Esophagus squamous epithelium (tissue), 4 donors: Measurements from ENCODE around the gene TCF12.

Experiments used
- CTCF ChIP-seq, 6 experiments: fragments of 450-650 bp in 4 of 6; fragments of 200-600 bp in 2 of 6; sonication (generic) in 2 of 6; IDR thresholded peaks; one replicate each; pipeline ENCODE4 v1.5.1; 2016 to 2019; ENCODE audit warnings: antibody characterized with exemption in 6 of 6, mild to moderate bottlenecking in 4 of 6, moderate library complexity in 4 of 6
- POLR2A ChIP-seq, 4 donors: fragments of 450-650 bp; IDR thresholded peaks; one replicate each; pipeline ENCODE4 v1.6.1; 2017; ENCODE audit warnings: antibody characterized with exemption in 4 of 4, mild to moderate bottlenecking in 4 of 4, moderate library complexity in 3 of 4

- TF ChIP-seq CTCF (IDR thresholded peaks at IDR 0.05) (no peak), POLR2A (IDR thresholded peaks at IDR 0.05) (no peak)
Observed at GRCh38 chr15:57089815-57090495, 171.5 kb downstream of the TCF12 start.
